GM19328 (cell line): ENCODE measurements around the gene CHPF.

Source experiments
- ATAC-seq: cut with Tn5 transposase; IDR thresholded peaks from one replicate; pipeline ENCODE4 v1.9.1; 2021; ENCODE audit warnings: mild to moderate bottlenecking, moderate library complexity; ENCODE audit not compliant: unreplicated experiment

Gene CHPF

DNA sequence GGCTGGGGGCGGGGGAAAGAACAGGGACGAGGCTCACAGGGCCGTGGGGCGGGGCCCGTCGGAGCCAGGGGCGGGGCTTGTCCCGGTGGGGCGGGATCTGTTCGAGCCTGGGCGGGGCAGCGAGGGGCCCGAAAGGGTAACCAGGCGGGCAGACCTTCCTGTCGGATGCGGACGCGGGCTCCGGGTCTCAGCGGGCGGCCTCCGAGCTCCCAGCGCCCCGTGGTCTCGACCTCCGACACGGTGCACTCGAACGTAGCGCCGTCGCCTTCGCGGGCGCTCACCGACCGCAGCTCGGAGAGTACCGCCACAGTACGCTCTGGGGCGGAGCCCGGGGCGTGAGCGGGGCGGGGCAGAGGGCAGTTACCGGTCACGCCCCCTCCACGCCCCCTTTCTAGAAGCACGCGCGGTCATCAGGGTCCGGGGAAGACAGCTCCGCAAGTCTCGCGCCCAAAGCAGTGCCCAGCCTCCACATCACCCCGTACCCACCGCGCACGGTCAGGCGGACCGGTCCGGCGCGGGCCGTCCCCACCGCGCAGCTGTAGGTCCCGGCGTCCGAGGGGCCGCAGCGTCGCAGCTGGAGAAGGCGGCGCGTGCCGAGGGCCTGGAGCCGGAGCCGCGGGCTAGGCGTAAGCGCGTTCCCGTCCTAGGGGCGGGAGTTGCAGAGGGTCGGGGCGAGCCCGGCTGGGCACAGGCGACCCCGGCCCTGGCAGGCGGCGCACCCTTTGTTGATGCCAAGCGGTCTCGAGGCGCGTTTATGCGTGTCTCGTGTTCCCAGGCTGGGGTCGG is 9.0 kb upstream of the CHPF start:
- peak; percentile 95 for ATAC-seq

DNA sequence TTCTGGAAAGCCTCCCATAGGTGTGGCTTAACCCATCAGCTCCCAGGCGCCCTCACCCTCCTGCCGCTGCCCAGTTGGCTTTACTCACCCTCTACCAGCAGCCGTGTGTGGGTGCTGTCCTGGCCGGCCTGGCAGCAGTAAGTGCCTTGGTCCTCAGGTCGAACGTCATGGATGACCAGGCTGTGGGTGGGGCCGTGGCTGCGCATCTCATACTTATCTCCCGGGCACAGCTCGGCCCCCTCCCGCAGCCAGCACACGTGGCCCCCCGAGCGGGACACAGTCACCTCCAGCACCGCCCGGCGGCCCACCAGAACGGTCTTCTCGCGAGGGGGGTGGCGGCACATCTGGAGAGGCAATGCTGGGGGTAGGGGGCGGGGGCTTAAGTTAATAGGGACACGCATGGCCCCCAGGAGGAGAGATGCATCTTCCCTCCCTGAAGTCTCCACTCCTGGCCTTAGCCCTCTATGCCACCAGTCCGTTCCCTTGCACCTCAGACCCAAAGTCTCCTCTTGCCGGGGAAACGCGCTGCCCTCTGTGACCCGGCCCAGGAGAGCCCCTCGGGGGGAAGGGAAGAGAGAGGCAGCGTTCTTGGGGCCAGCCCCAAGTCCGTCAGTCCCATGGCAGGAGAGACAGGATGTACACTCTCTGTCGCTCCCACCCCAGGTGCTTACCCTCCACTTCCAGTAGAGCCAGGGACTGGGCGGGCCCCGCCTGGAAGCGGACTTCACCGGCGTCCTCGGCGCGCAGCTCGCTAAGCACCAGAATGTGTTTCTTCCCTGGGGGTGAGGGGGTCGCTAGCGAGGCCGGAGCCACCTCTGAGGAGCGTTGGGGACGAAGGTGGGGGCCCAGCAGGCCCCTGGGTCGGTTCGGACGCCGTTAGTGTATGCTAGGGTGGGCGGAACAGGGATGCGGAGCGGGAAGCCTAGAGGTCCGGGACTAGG is 8.1 kb upstream of the CHPF start:
- ATAC-seq = peak; percentile 6

DNA sequence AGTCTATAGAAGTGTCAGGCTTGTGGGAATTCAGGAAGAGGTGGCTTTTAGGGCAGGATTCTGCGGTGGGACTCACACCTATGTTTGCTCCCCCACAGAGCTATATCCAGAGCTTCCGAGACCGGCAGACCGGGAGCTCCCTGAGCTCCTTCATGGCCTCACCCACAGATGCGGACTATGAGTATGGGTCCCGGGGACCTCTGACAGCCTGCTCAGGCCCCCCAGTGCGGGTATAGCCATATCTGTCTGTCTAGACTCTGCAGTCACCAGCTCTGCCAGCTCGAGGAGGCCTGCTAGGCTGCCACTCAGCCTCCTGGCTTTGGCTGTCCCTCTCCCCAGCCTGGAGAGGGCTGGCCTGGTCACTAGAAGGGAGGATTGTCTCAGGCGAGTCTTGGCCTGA is 6.0 kb upstream of the CHPF start:
- ATAC-seq = no peak

DNA sequence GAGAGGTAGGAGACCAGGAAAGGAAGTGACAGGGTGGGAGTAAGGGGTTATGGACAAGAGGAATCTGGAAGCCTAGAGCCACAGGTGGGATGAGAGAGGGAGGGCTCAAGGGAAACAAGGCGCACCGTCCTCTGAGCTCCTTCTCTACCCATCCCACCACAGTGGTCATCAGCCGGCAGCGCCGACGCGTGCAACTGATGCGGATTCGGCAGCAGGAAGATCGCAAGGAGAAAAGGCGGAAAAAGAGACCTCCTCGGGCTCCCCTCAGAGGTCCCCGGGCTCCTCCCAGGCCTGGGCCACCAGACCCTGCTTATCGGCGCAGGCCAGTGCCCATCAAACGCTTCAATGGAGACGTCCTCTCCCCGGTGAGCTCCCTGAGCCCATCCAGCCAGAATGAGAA is 5.4 kb upstream of the CHPF start:
- no peak for ATAC-seq

DNA sequence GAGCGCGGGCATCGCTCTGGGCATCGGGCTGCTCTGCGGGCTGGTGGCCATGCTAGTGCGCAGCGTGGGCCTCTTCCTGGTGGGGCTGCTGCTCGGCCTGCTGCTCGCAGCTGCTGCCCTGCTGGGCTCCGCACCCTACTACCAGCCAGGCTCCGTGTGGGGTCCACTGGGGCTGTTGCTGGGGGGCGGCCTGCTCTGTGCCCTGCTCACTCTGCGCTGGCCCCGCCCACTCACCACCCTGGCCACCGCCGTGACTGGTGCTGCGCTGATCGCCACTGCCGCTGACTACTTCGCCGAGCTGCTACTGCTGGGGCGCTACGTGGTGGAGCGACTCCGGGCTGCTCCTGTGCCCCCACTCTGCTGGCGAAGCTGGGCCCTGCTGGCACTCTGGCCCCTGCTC is 4.0 kb upstream of the CHPF start:
- no peak for ATAC-seq

DNA sequence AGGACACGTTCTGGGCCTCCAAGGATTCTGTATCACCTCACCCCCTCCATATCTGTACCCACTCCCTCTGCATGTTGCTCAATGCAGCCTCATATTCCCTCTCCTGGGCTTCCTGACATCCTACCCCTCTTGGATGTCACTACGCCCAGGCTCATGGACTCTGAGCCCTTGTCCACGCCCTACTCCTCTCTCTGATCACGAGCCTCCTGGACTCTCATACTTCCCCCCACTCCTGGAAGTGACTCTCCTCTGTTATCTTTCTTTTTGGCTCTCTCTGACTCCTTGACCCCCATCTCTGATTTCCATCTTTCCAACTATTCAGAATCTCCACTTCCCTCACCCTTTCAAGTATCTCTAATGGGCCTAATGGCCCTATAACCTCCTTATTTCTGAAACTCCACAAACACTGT is 2.3 kb upstream of the CHPF start:
- ATAC-seq = no peak

DNA sequence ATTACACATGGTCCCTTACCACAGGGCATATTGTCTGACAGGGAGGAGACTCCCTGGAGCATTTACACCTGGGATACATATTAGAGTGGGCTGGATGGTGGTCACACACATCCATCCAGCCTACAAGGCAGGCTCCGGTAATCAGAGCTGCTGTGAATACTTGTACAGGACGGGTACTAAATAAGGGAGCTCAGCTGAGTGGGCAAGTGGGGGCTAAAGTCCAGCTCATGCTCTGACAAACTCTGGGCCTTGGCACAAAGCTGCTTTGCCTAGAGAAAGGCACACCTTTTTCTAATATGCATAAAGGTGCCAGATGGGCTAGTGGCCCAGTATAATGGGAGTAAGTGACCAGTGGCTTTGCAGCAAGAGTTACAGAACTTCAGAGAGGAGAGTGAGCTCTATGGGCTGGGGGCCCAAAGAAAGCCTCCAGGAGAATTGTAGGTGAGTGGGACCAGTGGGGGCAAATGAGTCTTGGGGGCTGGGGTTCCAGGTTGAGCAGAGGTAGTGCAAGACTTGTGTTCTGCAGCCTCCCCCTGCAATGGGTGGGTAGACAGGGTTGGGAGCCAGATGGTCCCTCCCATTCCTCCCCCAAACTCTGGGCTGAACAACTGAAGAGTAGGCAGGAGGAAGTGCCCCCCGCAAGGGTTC is 1.8 kb upstream of the CHPF start:
- no peak for ATAC-seq

DNA sequence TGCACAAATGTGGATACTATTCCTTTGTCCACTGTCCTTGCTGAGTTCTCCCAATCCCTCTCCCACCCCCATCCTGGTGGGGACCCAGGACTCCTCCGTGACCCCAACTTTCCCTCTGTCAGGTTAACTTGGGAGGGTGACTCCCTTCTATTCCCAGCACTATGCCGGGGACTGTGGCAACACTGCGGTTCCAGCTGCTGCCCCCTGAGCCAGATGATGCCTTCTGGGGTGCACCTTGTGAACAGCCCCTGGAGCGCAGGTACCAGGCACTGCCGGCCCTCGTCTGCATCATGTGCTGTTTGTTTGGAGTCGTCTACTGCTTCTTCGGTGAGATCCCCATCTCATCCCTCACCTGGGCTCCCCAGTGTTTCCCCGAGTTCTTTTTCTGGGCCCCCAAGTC is 958 bp upstream of the CHPF start:
- no peak for ATAC-seq

DNA sequence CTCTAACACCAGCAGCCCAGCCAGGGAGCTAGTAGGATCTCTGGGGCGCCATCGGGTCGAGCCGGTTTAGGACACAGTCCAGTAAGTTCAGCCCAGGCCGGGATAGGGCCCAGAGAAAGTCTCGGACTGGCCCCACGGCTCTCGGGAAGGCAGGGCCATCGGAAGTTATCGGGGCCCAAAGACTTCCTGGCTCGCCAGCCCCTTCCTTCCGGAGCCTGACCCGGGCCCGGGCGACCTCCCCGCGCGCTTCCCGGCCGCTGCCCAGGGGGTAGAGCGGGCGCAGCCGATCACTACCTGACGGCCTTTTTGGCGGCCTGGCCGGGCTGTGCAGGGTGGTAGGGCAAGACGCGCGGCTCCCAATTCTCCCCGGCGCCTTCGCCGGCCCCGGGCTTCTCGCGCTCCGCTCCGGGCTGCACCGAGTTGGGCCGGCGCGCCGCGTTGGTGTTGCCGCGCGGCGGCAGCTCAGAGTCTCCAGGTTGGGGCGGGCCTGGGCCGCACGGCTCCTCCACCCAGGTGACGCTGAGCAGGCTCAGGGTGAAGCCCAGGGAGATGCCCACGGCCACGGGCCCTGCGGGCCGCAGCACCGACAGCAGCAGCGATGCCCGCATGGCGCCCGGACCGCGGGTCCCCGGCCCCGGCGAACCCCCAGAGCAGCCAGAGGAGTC is 546 bp downstream of the CHPF start:
- ATAC-seq = peak; percentile 32

DNA sequence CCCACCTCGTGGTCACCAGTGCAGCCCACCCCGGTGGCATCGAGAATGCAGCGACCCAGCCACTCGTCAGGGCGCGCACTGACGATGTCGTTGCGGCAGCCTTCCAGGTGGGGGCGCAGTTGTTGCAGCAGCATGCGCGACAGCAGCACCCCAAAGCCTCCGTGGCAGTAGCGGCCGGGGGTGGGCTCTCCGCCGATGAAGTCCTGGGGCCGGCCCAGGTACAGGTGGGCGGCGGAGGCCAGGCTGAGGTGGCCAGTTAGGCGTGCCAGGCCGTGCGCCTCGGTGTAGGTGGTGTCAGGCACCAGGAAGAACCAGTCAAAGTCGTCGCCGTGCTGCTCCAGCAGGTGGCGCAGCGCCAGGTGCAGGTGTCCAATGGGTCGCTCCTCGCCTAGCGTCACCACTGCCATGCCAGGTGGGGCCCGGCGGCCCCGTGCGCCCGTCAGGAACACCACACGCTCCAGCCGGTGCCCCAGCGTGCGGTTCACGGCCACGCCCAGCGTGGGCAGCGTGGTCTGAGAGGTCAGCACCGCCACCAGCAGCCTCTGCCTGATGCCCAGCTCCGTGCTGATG is 1.9 kb downstream of the CHPF start:
- ATAC-seq = peak; percentile 44

DNA sequence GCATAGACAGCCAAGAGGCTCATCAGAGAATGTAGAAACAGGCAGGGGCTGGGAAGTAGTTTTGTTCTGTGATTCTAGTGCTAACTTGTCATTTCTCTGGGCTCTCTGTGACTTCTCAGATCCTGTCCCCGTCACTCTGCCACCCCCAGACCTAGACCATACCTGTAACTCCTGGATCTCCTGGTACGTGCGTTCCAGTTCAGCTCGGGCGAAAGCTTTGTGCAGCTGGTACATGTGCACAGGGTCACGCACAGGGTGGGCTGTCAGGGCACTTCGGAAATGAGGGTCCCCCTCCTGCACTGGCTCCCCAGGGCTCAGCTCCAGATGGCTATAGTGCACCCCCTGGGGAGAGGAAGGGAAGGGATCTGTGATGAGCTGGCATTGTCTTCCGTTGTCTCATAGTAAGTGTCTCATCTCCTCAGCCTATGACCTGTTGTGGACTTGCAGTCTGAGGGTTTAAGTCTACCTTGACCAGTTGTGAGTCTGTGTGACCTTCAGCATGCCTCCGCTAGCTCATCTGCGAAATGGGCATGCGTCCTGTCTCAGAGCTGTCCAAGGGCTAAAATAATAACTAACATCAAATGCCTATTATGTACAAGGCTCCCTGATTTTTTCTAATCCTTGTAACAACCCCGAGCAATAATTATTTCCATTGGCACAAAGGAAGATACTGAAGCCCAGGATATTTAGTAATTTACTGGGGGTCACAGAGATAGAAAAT is 2.7 kb downstream of the CHPF start:
- no peak for ATAC-seq

DNA sequence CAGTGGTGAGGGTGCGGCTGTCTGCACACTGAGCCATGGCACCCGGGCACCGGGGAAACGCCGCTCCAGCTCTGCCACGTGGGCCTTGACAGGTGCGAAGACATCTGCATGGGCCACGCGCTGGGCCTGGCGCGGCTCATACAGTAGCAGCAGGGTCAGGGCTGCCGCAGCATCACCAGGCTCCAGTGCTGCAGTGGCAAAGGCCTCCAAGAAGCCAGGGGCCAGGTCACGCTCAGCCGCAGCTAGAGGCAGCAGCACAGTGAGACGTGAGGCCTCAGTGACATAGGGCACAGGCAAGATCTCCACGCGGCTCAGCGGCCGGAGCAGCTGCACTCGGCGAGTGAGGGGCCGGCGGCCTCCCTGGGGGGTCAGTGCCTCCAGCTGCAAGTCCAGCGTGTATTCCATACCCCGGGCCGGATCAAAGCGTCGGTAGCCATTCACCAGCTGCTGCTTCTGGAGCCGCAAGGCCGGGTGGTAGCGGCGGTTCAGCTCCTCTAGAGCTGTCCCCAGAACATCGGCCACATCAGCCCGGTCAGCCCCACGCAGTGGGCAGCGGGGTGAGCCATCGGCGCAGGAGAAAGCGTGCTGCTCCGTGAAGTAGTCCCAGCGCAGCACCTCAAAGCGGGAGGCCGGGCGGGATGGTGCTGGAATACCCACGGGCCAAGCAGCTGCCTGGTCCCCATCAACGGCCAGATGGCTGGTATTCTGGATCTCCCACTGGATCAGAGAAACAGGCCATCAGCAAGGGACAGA is 3.5 kb downstream of the CHPF start:
- no peak for ATAC-seq

DNA sequence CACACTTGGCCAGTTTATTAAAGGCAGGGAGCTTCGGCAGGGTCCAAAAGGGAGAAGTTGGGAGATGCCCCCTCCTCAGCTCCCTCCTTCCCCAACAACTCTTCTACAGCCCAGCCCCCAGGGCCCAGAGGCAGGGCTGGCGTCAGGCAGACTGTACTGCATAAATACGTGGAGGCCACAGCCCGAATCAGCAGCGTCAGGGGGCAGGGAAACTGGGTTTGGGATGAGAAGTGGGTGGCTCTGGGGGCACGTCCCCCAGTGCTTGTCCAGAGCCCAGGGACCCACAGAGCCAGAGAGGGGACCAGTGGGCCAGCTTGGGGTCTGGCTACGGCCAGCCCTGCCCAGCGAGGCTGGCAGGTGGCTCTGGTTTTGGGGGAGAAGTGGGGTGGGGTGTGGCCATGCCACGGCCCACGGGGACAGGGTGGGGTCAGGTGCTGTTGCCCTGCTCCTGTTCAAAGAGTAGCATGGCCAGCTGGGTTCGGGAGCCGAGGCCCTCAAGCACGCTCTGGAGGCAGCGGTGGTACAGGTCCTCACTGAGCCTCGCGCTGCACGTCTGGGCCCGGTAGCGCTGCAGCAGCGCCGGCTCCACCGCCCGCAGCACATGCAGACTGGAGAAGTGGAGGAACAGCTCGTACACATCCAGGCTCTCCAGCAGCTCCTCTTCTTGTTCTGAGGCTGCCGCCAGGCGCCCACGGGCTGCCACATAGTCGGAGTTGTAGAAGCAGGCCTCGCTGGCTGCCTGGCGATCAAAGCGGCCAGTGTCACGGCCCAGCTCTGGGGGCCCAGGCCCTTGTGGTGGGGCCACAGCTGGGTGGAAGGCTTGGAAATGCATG is 4.4 kb downstream of the CHPF start:
- ATAC-seq = no peak

DNA sequence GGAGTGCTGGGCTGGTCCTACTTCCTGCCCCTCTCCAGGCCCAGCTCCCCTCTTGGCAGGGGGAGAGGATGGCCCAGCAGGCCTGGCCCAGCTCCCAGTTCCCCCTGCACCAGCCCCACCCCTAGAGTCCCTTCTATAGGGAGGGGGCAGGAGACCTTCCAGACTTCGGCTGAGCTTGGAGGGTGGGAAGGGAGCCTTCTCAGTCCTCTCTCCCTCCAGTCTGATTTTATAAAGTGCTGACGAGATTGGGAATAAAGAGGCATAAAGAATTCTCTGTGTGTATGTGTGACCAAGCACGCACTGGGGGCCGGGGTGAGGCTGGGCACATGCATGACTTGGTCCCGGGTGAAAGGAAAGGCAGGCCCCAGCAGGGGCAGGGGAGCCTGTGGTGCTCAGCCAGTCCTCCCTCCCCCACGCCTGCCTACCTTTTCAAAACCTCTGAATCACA is 5.1 kb downstream of the CHPF start:
- ATAC-seq = no peak

DNA sequence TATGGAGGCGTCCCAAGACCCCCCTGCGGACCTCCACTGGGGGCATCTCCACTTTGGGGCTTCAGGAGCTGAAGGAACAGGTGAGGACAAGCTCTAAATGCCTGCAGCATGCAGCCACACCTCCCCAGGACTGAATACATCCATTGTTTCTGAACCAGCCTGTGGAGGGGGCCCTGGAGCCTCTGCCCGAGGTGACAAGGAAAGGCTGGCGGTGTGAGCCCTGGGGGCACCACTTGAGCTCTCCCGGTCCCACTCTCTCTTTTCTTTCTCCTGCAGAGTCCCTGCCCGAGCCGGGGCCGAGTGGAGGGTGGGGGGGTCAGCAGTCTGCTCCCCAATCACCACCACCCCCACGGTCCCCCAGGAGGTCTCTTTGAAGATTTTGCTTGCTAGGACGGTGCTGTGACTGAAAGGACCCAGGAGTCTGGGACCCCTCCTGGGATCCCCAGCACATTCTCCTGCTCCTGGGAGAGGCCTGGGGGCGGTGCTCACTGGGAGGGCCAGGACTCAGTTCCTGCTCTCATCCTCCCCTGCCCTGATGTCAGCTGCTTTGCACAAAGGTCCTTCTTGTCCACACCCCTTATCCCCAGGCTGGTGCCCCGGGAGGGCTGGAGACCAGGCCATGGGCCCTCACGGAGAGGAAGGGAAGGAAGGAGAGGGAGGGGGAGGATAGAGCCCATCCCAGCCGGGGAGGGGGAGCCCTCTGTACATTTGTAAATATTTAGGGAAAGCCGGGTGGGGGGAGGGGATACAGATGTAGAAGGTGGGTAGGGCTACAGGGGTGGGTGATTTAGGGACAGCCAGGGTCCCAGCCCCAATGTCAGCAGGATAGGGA is 5.7 kb downstream of the CHPF start:
- ATAC-seq = no peak

DNA sequence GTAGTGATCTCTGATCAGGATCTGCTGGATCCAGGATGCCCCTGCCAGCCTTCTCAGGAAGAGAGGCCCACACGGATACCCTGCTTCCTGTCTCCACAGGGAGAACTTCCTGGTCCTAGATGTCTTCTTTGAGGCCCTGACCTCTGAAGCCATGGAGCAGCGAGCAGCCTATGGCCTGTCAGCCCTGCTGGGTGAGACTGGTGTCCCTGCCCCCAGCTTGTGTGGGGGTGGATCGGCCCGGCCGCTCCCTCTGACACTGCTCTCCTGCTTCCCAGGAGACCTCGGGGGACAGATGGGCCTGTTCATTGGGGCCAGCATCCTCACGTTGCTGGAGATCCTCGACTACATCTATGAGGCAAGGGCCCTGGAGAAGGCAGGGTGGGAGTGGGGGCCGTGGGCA is 6.6 kb downstream of the CHPF start:
- no peak for ATAC-seq

DNA sequence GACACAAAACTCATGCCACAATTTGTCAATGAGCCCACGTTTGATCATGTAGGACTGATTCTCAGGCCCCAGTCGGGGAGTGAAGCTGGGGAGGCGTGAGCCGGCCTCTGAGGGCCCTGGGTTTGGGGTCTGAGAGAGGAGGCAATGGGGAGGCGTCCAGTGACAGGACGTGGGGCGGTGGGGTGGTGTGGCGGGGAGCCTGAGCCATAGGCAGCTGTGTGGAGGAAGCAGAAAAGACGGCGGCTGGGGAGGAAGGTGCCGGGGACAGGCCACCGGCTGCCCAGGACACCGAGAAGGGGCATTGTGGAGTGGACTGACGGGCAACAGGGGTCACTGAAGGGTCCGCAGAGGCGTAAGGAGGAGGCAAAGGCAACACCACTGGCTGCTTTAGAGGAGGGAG is 7.2 kb downstream of the CHPF start:
- no peak for ATAC-seq
